HEK293 (cell line): ENCODE data around the gene KIF18B.

Experiments used
- GLIS1 ChIP-seq: fragments of 450-650 bp; formaldehyde crosslinking; IDR thresholded peaks from 2 replicates; pipeline ENCODE4 v1.5.1; 2016; ENCODE audit warnings: missing biosample characterization, missing genetic modification characterization
- ZNF133 ChIP-seq: fragments of 450-650 bp; formaldehyde crosslinking; IDR thresholded peaks from 2 replicates; pipeline ENCODE4 v1.5.1; 2016; ENCODE audit warnings: missing biosample characterization, missing genetic modification characterization
- ZNF140 ChIP-seq: fragments of 450-650 bp; formaldehyde crosslinking; IDR thresholded peaks from 2 replicates; pipeline ENCODE4 v1.5.1; 2016; ENCODE audit warnings: missing biosample characterization, missing genetic modification characterization
- ZNF146 ChIP-seq: fragments of 450-650 bp; formaldehyde crosslinking; IDR thresholded peaks from 2 replicates; pipeline ENCODE4 v1.5.1; 2016; ENCODE audit warnings: missing biosample characterization, missing genetic modification characterization
- ZNF324 ChIP-seq: fragments of 450-650 bp; formaldehyde crosslinking; IDR thresholded peaks from 2 replicates; pipeline ENCODE4 v1.5.1; 2016; ENCODE audit warnings: missing biosample characterization, missing genetic modification characterization
- ZNF549 ChIP-seq: fragments of 450-650 bp; IDR thresholded peaks from 2 replicates; pipeline ENCODE4 v1.5.1; 2018; ENCODE audit warnings: missing biosample characterization, missing genetic modification characterization, mild to moderate bottlenecking, inconsistent platforms, moderate library complexity
- ZNF76 ChIP-seq: fragments of 450-650 bp; formaldehyde crosslinking; IDR thresholded peaks from 2 replicates; pipeline ENCODE4; 2016; ENCODE audit warnings: low read depth, missing biosample characterization, missing genetic modification characterization, borderline replicate concordance
- ZNF768 ChIP-seq: fragments of 450-650 bp; formaldehyde crosslinking; IDR thresholded peaks from 2 replicates; pipeline ENCODE4 v1.5.1; 2018; ENCODE audit warnings: missing biosample characterization, mild to moderate bottlenecking, missing genetic modification characterization
- ZSCAN23 ChIP-seq: fragments of 450-650 bp; formaldehyde crosslinking; IDR thresholded peaks from 2 replicates; pipeline ENCODE4 v1.5.1; 2016; ENCODE audit warnings: missing biosample characterization, missing genetic modification characterization
- ZSCAN5A ChIP-seq: fragments of 450-650 bp; formaldehyde crosslinking; IDR thresholded peaks from 2 replicates; pipeline ENCODE4 v1.5.1; 2016; ENCODE audit warnings: missing biosample characterization, missing genetic modification characterization
- TF ChIP-seq, protein P1 (sequence below): fragments of 450-650 bp; formaldehyde crosslinking; IDR thresholded peaks from 2 replicates; pipeline ENCODE4 v1.5.1; 2016; ENCODE audit warnings: missing biosample characterization, missing genetic modification characterization

- TF ChIP-seq, protein P1, sequence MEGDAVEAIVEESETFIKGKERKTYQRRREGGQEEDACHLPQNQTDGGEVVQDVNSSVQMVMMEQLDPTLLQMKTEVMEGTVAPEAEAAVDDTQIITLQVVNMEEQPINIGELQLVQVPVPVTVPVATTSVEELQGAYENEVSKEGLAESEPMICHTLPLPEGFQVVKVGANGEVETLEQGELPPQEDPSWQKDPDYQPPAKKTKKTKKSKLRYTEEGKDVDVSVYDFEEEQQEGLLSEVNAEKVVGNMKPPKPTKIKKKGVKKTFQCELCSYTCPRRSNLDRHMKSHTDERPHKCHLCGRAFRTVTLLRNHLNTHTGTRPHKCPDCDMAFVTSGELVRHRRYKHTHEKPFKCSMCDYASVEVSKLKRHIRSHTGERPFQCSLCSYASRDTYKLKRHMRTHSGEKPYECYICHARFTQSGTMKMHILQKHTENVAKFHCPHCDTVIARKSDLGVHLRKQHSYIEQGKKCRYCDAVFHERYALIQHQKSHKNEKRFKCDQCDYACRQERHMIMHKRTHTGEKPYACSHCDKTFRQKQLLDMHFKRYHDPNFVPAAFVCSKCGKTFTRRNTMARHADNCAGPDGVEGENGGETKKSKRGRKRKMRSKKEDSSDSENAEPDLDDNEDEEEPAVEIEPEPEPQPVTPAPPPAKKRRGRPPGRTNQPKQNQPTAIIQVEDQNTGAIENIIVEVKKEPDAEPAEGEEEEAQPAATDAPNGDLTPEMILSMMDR (tag by site-specific recombination): no peak
- TF ChIP-seq ZSCAN23 (no peak), ZNF133 (tag by site-specific recombination) (no peak), ZNF140 (tag by site-specific recombination) (no peak), ZSCAN5A (tag by site-specific recombination) (no peak), ZNF549 (no peak), ZNF76 (tag by site-specific recombination) (no peak), ZNF324 (no peak), ZNF146 (no peak), GLIS1 (tag by site-specific recombination) (no peak), ZNF768 (tag by site-specific recombination) (no peak)
These were observed 48.7 kb upstream of the KIF18B start for GRCh38 chr17:44996304-44996703.
